NCI-H510A (cell line): ENCODE results near the gene KDM4C.
A peak's percentile ranks its signal among the peaks of the same experiment; 100 is the strongest.
"Not testable (repeated sequence)": the region's sequence is repeated elsewhere in the genome, so short reads cannot be mapped to it uniquely, and the experiment has no call there.

ENCODE experiments used
- DNase-seq: peaks from one replicate; lab custom pipeline; 2025; lab: John Stamatoyannopoulos, UW

KDM4C gene

GRCh38 chr9:6806318-6806717, 48.5 kb downstream of the KDM4C start:
- DNase-seq = not testable (repeated sequence)

GRCh38 chr9:6807669-6808068, 49.9 kb downstream of the KDM4C start:
- DNase-seq = not testable (repeated sequence)

- no peak for DNase-seq
Observed at GRCh38 chr9:6811436-6811835, 53.7 kb downstream of the KDM4C start.

- DNase-seq = no peak
Observed at GRCh38 chr9:6816581-6816980, 58.8 kb downstream of the KDM4C start.

GRCh38 chr9:6818292-6818922, 60.6 kb downstream of the KDM4C start:
- no peak for DNase-seq

- no peak for DNase-seq
Observed at GRCh38 chr9:6819112-6819511, 61.3 kb downstream of the KDM4C start.

GRCh38 chr9:6819529-6819928, 61.8 kb downstream of the KDM4C start:
- DNase-seq = no peak

GRCh38 chr9:6822696-6823095, 64.9 kb downstream of the KDM4C start:
- no peak for DNase-seq

- peak; percentile 11 for DNase-seq
Observed at GRCh38 chr9:6827439-6828145, 69.8 kb downstream of the KDM4C start.

- DNase-seq = no peak
Observed at GRCh38 chr9:6829027-6829426, 71.3 kb downstream of the KDM4C start.

GRCh38 chr9:6829536-6829935, 71.8 kb downstream of the KDM4C start:
- DNase-seq = no peak

GRCh38 chr9:6833518-6834192, 75.9 kb downstream of the KDM4C start:
- DNase-seq = no peak

GRCh38 chr9:6834306-6834705, 76.5 kb downstream of the KDM4C start:
- DNase-seq = no peak

- no peak for DNase-seq
Observed at GRCh38 chr9:6838158-6838557, 80.4 kb downstream of the KDM4C start.

GRCh38 chr9:6842584-6842947, 84.8 kb downstream of the KDM4C start:
- no peak for DNase-seq

- no peak for DNase-seq
Observed at GRCh38 chr9:6843742-6844141, 86.0 kb downstream of the KDM4C start.

GRCh38 chr9:6844267-6844666, 86.5 kb downstream of the KDM4C start:
- DNase-seq = no peak

GRCh38 chr9:6845128-6845826, 87.5 kb downstream of the KDM4C start:
- DNase-seq = no peak

- DNase-seq = peak; percentile 6
Observed at GRCh38 chr9:6845880-6846279, 88.1 kb downstream of the KDM4C start.

- DNase-seq = no peak
Observed at GRCh38 chr9:6852243-6852963, 94.6 kb downstream of the KDM4C start.

GRCh38 chr9:6855860-6856259, 98.1 kb downstream of the KDM4C start:
- DNase-seq = no peak

- DNase-seq = no peak
Observed at GRCh38 chr9:6864102-6864501, 106.3 kb downstream of the KDM4C start.
